IMR-90 (cell line): ENCODE measurements around the gene PSMB5.

ENCODE experiments used
- CTCF ChIP-seq: conservative IDR thresholded peaks from 2 replicates; pipeline ENCODE4 v1.5.1; 2012; ENCODE audit warnings: mild to moderate bottlenecking, low read depth, low read length, improper control_type of control experiment
- RAD21 ChIP-seq: IDR thresholded peaks from 2 replicates; pipeline ENCODE4 v1.6.1; 2012; ENCODE audit warnings: low read length, improper control_type of control experiment
- TF ChIP-seq, protein P1 (sequence below): fragments of 150-350 bp; IDR thresholded peaks from 2 replicates; pipeline ENCODE4 v1.6.1; 2017; ENCODE audit warnings: mild to moderate bottlenecking, antibody characterized with exemption, low read length, low read depth

GRCh38 chr14:23077962-23078361 is 43.3 kb upstream of the PSMB5 start:
- TF ChIP-seq CTCF (no peak), RAD21 (no peak)
- TF ChIP-seq, protein P1, sequence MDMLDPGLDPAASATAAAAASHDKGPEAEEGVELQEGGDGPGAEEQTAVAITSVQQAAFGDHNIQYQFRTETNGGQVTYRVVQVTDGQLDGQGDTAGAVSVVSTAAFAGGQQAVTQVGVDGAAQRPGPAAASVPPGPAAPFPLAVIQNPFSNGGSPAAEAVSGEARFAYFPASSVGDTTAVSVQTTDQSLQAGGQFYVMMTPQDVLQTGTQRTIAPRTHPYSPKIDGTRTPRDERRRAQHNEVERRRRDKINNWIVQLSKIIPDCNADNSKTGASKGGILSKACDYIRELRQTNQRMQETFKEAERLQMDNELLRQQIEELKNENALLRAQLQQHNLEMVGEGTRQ, result no peak
